ENCODE data around the gene TUBA3E.
A peak's percentile ranks its signal among the peaks of the same experiment; 100 is the strongest.

TUBA3E gene

DNA sequence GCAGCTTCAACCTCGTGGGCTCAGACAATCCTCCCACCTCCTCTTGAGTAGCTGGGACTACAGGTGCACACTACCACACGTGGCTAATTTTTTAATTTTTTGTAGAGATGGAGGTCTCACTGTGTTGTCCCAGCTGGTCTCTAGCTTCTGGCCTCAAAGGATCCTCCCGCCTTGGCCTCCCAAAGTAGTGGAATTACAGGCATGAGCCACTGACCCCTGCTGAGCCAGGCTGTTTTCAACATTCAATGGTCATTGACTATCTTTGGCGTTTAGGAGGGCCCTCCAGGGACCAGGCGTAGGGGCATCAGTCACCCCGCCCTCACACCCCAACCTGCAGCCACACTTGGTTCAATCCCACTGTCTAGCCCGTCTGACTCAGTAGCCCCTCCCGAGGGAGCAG, 11.0 kb downstream of the TUBA3E start:
- no peak overlapping the region for H3K4me3 ChIP-seq (replicated peaks in 1 of 2; ENCODE audit: low read depth in 2 of 2, low read length in 2 of 2)
- DNase-seq (ENCODE audit: low read depth in 2 of 2) = peak in 1 of 2 donors; percentile 3
- TF ChIP-seq, protein P1, sequence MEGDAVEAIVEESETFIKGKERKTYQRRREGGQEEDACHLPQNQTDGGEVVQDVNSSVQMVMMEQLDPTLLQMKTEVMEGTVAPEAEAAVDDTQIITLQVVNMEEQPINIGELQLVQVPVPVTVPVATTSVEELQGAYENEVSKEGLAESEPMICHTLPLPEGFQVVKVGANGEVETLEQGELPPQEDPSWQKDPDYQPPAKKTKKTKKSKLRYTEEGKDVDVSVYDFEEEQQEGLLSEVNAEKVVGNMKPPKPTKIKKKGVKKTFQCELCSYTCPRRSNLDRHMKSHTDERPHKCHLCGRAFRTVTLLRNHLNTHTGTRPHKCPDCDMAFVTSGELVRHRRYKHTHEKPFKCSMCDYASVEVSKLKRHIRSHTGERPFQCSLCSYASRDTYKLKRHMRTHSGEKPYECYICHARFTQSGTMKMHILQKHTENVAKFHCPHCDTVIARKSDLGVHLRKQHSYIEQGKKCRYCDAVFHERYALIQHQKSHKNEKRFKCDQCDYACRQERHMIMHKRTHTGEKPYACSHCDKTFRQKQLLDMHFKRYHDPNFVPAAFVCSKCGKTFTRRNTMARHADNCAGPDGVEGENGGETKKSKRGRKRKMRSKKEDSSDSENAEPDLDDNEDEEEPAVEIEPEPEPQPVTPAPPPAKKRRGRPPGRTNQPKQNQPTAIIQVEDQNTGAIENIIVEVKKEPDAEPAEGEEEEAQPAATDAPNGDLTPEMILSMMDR (IDR thresholded peaks at IDR 0.05; ENCODE audit: low read depth, low read length) = no peak

DNA sequence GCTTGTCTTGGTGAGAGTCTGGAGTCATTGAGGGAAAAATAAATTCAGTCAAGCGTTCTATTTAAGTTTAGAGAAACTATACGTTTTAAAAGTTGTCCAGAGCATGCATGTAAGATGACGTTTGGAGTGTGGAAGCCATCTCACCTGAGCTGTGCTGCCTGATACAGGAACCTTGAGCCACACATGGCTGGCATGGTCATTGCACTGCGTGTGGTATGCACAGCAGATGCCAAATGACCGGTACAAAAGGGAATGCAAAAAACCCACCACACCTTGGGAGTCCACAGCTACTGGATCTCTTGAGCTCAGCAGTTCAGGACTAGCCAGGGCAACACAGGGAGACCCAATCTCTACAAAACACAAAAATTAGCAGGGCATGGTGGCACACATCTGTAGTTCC, 11.8 kb downstream of the TUBA3E start:
- no peak overlapping the region for H3K4me3 ChIP-seq (replicated peaks in 1 of 2; ENCODE audit: low read depth in 2 of 2, low read length in 2 of 2)
- TF ChIP-seq, protein P1 (IDR thresholded peaks at IDR 0.05; ENCODE audit: low read depth, low read length) = no peak
- DNase-seq (ENCODE audit: low read depth in 2 of 2) = no peak

DNA sequence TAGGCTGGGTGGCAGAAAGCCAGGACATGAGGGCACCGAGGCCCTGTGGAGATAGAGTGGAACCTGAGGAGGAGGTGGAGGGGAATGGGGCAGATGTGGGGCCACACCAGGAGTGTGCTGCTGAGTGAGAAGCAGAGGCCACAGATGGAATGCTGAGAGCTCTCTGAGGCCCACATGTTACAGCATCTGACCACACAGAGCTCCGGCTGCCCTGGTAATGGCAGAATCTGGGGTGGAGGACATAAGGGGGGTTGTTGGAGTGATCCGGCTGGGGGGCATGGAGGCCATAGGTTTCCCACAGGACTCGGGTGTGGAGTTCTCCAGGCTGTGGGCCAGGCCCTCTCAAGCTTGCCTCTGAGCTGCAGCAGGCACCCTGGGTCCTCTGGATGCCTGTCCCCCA, 12.3 kb downstream of the TUBA3E start:
- no peak for DNase-seq (ENCODE audit: low read depth in 2 of 2)
- TF ChIP-seq, protein P1 (IDR thresholded peaks at IDR 0.05; ENCODE audit: low read depth, low read length) = no peak
- H3K4me3 ChIP-seq (replicated peaks in 1 of 2; ENCODE audit: low read depth in 2 of 2, low read length in 2 of 2) = no peak overlapping the region

DNA sequence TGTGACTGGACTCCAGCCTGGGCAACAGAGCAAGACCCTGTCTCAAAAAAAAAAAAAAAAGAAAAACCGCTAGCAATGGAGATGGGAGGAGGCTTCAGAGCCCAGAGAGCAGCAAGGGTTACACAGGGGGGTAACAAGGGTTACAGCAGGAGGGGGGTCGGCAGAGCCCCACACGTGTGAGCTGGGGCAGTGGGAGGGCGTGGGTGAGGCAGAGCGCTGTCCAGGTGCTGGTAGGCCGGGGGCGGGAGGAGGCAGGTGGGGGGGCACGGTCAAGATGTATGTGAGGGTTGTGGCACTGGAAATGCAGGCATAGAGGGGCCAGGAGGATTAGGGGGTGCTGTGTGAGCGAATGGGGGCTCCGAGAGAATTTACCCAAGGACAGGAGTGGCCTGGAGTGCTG, 12.8 kb downstream of the TUBA3E start:
- no peak for DNase-seq (ENCODE audit: low read depth in 2 of 2)
- H3K4me3 ChIP-seq (replicated peaks in 1 of 2; ENCODE audit: low read depth in 2 of 2, low read length in 2 of 2) = no peak overlapping the region
- TF ChIP-seq, protein P1 (IDR thresholded peaks at IDR 0.05; ENCODE audit: low read depth, low read length) = no peak

- TF ChIP-seq, protein P1 (IDR thresholded peaks at IDR 0.05; ENCODE audit: low read depth, low read length) = no peak
- DNase-seq (ENCODE audit: low read depth in 2 of 2) = peak; percentile 15 to 51
- peak overlapping the region; percentile 51 to 59 for H3K4me3 ChIP-seq (replicated peaks in 1 of 2; ENCODE audit: low read depth in 2 of 2, low read length in 2 of 2)
These were observed 14.5 kb downstream of the TUBA3E start for GRCh38 chr2:130183512-130184373.

DNA sequence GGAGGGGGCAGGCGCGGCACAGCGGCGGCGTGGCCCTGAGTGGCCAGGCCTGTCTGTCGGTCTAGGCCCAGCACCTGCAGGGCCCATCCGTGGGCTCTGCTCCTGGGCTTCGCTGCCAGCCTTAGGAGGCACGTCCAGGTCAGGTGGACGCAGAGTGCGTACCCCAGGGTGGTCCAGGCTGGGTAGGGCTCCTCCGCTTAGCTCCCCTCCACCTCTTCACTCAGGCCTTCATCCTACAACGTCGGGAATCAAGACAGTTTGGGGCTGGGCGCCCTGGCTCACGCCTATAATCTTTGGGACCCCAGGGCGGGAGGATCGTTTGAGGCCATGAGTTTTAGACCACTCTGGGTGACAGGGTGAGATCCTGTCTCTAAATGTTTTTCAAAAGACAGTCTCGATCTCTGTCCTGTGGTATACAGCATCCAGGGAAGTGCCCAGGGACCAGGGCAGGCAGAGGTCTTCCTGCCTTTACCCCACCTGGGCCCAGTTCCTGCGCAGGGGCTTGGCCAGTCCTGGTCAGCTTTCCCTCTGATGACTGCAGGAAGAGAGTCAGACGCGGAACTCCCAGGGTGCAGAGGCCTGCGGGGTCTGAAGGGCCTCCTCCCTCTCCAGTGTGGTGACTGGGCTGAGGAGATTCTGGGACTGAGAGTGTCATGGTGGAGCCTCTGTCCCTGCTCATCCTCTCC, 15.3 kb downstream of the TUBA3E start:
- DNase-seq (ENCODE audit: low read depth in 2 of 2) = peak in 1 of 2 donors; percentile 41

More for the DNA sequence above, 15.3 kb downstream of the TUBA3E start:
- H3K4me3 ChIP-seq (replicated peaks in 1 of 2; ENCODE audit: low read depth in 2 of 2, low read length in 2 of 2) = peak overlapping the region; percentile 51 to 59

Data from cardiac fibroblast (primary cell).